Uterus (tissue), 2 donors: Measurements from ENCODE around the gene FGFR3.

Experiments
- CTCF ChIP-seq, 4 experiments: fragments of 200-600 bp in 2 of 4; fragments of 450-650 bp in 2 of 4; sonication (generic) in 2 of 4; IDR thresholded peaks; one replicate each; pipeline ENCODE4 v1.5.1; 2016 to 2019; ENCODE audit warnings: antibody characterized with exemption in 4 of 4, mild to moderate bottlenecking in 2 of 4, moderate library complexity in 1 of 4
- POLR2A ChIP-seq, 2 donors: fragments of 450-650 bp; IDR thresholded peaks; one replicate each; pipeline ENCODE4 v1.6.1; 2016; ENCODE audit warnings: antibody characterized with exemption in 2 of 2, mild to moderate bottlenecking in 1 of 2, moderate library complexity in 1 of 2

GRCh38 chr4:1783015-1783414, 10.1 kb upstream of the FGFR3 start:
- TF ChIP-seq POLR2A (IDR thresholded peaks at IDR 0.05) (no peak), CTCF (IDR thresholded peaks at IDR 0.05) (no peak)
